ENCODE measurements around the gene DLGAP1.
"Not testable (repeated sequence)": the region's sequence is repeated elsewhere in the genome, so short reads cannot be mapped to it uniquely, and the experiment has no call there.

DLGAP1 gene

GRCh38 chr18:4292696-4293095 lies 162.4 kb downstream of the DLGAP1 start:
- Histone ChIP-seq H3K27me3 (ENCODE audit: insufficient read depth, low read length) (no peaks in the 10 kb centered on the region), H3K4me3 (ENCODE audit: low read depth, low read length) (no peak overlapping the region), H3K36me3 (ENCODE audit: insufficient read depth, low read length) (no peaks in the 10 kb centered on the region), H2AFZ (ENCODE audit: low read length, unreplicated experiment) (no peak overlapping the region), H3K27ac (ENCODE audit: low read depth, low read length) (no peak overlapping the region), H3K4me1 (ENCODE audit: control insufficient read depth, insufficient read depth, low read length, unreplicated experiment) (no peaks in the 10 kb centered on the region), H3K79me2 (ENCODE audit: control insufficient read depth, insufficient read depth, low read length, unreplicated experiment) (no peaks in the 10 kb centered on the region)

GRCh38 chr18:4287340-4287739 lies 167.8 kb downstream of the DLGAP1 start:
- H3K27me3 ChIP-seq (ENCODE audit: insufficient read depth, low read length); H3K4me3 ChIP-seq (ENCODE audit: low read depth, low read length); H3K79me2 ChIP-seq (ENCODE audit: control insufficient read depth, insufficient read depth, low read length, unreplicated experiment); H3K36me3 ChIP-seq (ENCODE audit: insufficient read depth, low read length); H3K4me1 ChIP-seq (ENCODE audit: control insufficient read depth, insufficient read depth, low read length, unreplicated experiment); H2AFZ ChIP-seq (ENCODE audit: low read length, unreplicated experiment); H3K27ac ChIP-seq (ENCODE audit: low read depth, low read length): not testable (repeated sequence)

GRCh38 chr18:4286256-4286655 lies 168.9 kb downstream of the DLGAP1 start:
- Histone ChIP-seq H3K27ac (ENCODE audit: low read depth, low read length) (no peak overlapping the region), H2AFZ (ENCODE audit: low read length, unreplicated experiment) (no peak overlapping the region), H3K4me1 (ENCODE audit: control insufficient read depth, insufficient read depth, low read length, unreplicated experiment) (no peaks in the 10 kb centered on the region), H3K4me3 (ENCODE audit: low read depth, low read length) (no peak overlapping the region), H3K79me2 (ENCODE audit: control insufficient read depth, insufficient read depth, low read length, unreplicated experiment) (no peaks in the 10 kb centered on the region), H3K27me3 (ENCODE audit: insufficient read depth, low read length) (no peaks in the 10 kb centered on the region), H3K36me3 (ENCODE audit: insufficient read depth, low read length) (no peaks in the 10 kb centered on the region)

- Histone ChIP-seq H3K4me3 (ENCODE audit: low read depth, low read length) (no peak overlapping the region), H3K27me3 (ENCODE audit: insufficient read depth, low read length) (no peaks in the 10 kb centered on the region), H3K4me1 (ENCODE audit: control insufficient read depth, insufficient read depth, low read length, unreplicated experiment) (no peaks in the 10 kb centered on the region), H3K36me3 (ENCODE audit: insufficient read depth, low read length) (no peaks in the 10 kb centered on the region), H3K27ac (ENCODE audit: low read depth, low read length) (no peak overlapping the region), H3K79me2 (ENCODE audit: control insufficient read depth, insufficient read depth, low read length, unreplicated experiment) (no peaks in the 10 kb centered on the region), H2AFZ (ENCODE audit: low read length, unreplicated experiment) (no peak overlapping the region)
Observed at GRCh38 chr18:4285525-4285924, 169.6 kb downstream of the DLGAP1 start.

GRCh38 chr18:4284528-4284927 lies 170.6 kb downstream of the DLGAP1 start:
- Histone ChIP-seq H3K36me3 (ENCODE audit: insufficient read depth, low read length) (no peaks in the 10 kb centered on the region), H3K27me3 (ENCODE audit: insufficient read depth, low read length) (no peaks in the 10 kb centered on the region), H3K4me1 (ENCODE audit: control insufficient read depth, insufficient read depth, low read length, unreplicated experiment) (no peaks in the 10 kb centered on the region), H3K79me2 (ENCODE audit: control insufficient read depth, insufficient read depth, low read length, unreplicated experiment) (no peaks in the 10 kb centered on the region), H3K27ac (ENCODE audit: low read depth, low read length) (no peak overlapping the region), H3K4me3 (ENCODE audit: low read depth, low read length) (no peak overlapping the region), H2AFZ (ENCODE audit: low read length, unreplicated experiment) (no peak overlapping the region)

GRCh38 chr18:4283746-4284291 lies 171.3 kb downstream of the DLGAP1 start:
- H3K27ac ChIP-seq (ENCODE audit: low read depth, low read length): no peak overlapping the region
- no peak overlapping the region for H2AFZ ChIP-seq (ENCODE audit: low read length, unreplicated experiment)
- no peaks in the 10 kb centered on the region for H3K36me3 ChIP-seq (ENCODE audit: insufficient read depth, low read length)
- no peaks in the 10 kb centered on the region for H3K79me2 ChIP-seq (ENCODE audit: control insufficient read depth, insufficient read depth, low read length, unreplicated experiment)
- H3K4me1 ChIP-seq (ENCODE audit: control insufficient read depth, insufficient read depth, low read length, unreplicated experiment): no peaks in the 10 kb centered on the region
- H3K4me3 ChIP-seq (ENCODE audit: low read depth, low read length): no peak overlapping the region
- H3K27me3 ChIP-seq (ENCODE audit: insufficient read depth, low read length): no peaks in the 10 kb centered on the region

- no peak overlapping the region for H3K27ac ChIP-seq (ENCODE audit: low read depth, low read length)
Observed at GRCh38 chr18:4282954-4283353, 172.2 kb downstream of the DLGAP1 start.

GRCh38 chr18:4276953-4277585 lies 178.0 kb downstream of the DLGAP1 start:
- H3K4me1 ChIP-seq (ENCODE audit: control insufficient read depth, insufficient read depth, low read length, unreplicated experiment): no peaks in the 10 kb centered on the region
- no peaks in the 10 kb centered on the region for H3K36me3 ChIP-seq (ENCODE audit: insufficient read depth, low read length)
- no peaks in the 10 kb centered on the region for H3K79me2 ChIP-seq (ENCODE audit: control insufficient read depth, insufficient read depth, low read length, unreplicated experiment)
- no peaks in the 10 kb centered on the region for H3K27me3 ChIP-seq (ENCODE audit: insufficient read depth, low read length)
- no peak overlapping the region for H2AFZ ChIP-seq (ENCODE audit: low read length, unreplicated experiment)
- no peak overlapping the region for H3K27ac ChIP-seq (ENCODE audit: low read depth, low read length)
- H3K4me3 ChIP-seq (ENCODE audit: low read depth, low read length): no peak overlapping the region

More at GRCh38 chr18:4282954-4283353, 172.2 kb downstream of the DLGAP1 start:
- Histone ChIP-seq H3K36me3 (ENCODE audit: insufficient read depth, low read length) (no peaks in the 10 kb centered on the region), H2AFZ (ENCODE audit: low read length, unreplicated experiment) (no peak overlapping the region), H3K4me3 (ENCODE audit: low read depth, low read length) (no peak overlapping the region), H3K79me2 (ENCODE audit: control insufficient read depth, insufficient read depth, low read length, unreplicated experiment) (no peaks in the 10 kb centered on the region), H3K27me3 (ENCODE audit: insufficient read depth, low read length) (no peaks in the 10 kb centered on the region), H3K4me1 (ENCODE audit: control insufficient read depth, insufficient read depth, low read length, unreplicated experiment) (no peaks in the 10 kb centered on the region)

- no peaks in the 10 kb centered on the region for H3K27me3 ChIP-seq (ENCODE audit: insufficient read depth, low read length)
- H3K79me2 ChIP-seq (ENCODE audit: control insufficient read depth, insufficient read depth, low read length, unreplicated experiment): no peaks in the 10 kb centered on the region
- H3K4me3 ChIP-seq (ENCODE audit: low read depth, low read length): no peak overlapping the region
- H2AFZ ChIP-seq (ENCODE audit: low read length, unreplicated experiment): no peak overlapping the region
- no peaks in the 10 kb centered on the region for H3K4me1 ChIP-seq (ENCODE audit: control insufficient read depth, insufficient read depth, low read length, unreplicated experiment)
- no peaks in the 10 kb centered on the region for H3K36me3 ChIP-seq (ENCODE audit: insufficient read depth, low read length)
- no peak overlapping the region for H3K27ac ChIP-seq (ENCODE audit: low read depth, low read length)
Observed at GRCh38 chr18:4271952-4272351, 183.2 kb downstream of the DLGAP1 start.

- Histone ChIP-seq H3K27me3 (ENCODE audit: insufficient read depth, low read length) (no peaks in the 10 kb centered on the region), H3K4me3 (ENCODE audit: low read depth, low read length) (no peak overlapping the region), H3K79me2 (ENCODE audit: control insufficient read depth, insufficient read depth, low read length, unreplicated experiment) (no peaks in the 10 kb centered on the region), H2AFZ (ENCODE audit: low read length, unreplicated experiment) (no peak overlapping the region), H3K36me3 (ENCODE audit: insufficient read depth, low read length) (no peaks in the 10 kb centered on the region), H3K27ac (ENCODE audit: low read depth, low read length) (no peak overlapping the region), H3K4me1 (ENCODE audit: control insufficient read depth, insufficient read depth, low read length, unreplicated experiment) (no peaks in the 10 kb centered on the region)
Observed at GRCh38 chr18:4270988-4271387, 184.1 kb downstream of the DLGAP1 start.

- Histone ChIP-seq H2AFZ (ENCODE audit: low read length, unreplicated experiment) (no peak overlapping the region), H3K4me1 (ENCODE audit: control insufficient read depth, insufficient read depth, low read length, unreplicated experiment) (no peaks in the 10 kb centered on the region), H3K36me3 (ENCODE audit: insufficient read depth, low read length) (no peaks in the 10 kb centered on the region), H3K27me3 (ENCODE audit: insufficient read depth, low read length) (no peaks in the 10 kb centered on the region), H3K79me2 (ENCODE audit: control insufficient read depth, insufficient read depth, low read length, unreplicated experiment) (no peaks in the 10 kb centered on the region), H3K27ac (ENCODE audit: low read depth, low read length) (no peak overlapping the region), H3K4me3 (ENCODE audit: low read depth, low read length) (no peak overlapping the region)
Observed at GRCh38 chr18:4270016-4270415, 185.1 kb downstream of the DLGAP1 start.
